Activated naive CD8-positive, alpha-beta T cell treated with anti-CD3 and anti-CD28 coated beads, Interleukin-2, amount 10 ng/mL, durations not matched to agents 7 days and 5 days (primary cell): Measurements from ENCODE around the gene LRFN5. TPM values are rescaled to one million over a fixed set of nuclear protein-coding genes. Genes with fewer than 3 reads are reported as not detected.
"Not testable (repeated sequence)": the region's sequence is repeated elsewhere in the genome, so short reads cannot be mapped to it uniquely, and the experiment has no call there.

ENCODE experiments used
- ATAC-seq: fragments of 150-1000 bp; cut with Tn5 transposase; one replicate; pipeline ENCODE4 v1.10.0; 2021; ENCODE audit warnings: low read depth, moderate library complexity
- POLR2A ChIA-PET: fragments of 350-600 bp; sonication (Branson Sonifier 250); formaldehyde crosslinking; loops from one replicate; lab custom pipeline; 2021; ENCODE audit warnings: antibody characterized with exemption; lab: Charles Lee
- DNase-seq: peaks from one replicate; pipeline ENCODE4 v3.0.0; 2021
- H3K27ac Mint-ChIP-seq: one replicate; pipeline ENCODE4 v1.8.0; 2022; ENCODE audit warnings: mild to moderate bottlenecking, mixed read lengths
- H3K27me3 Mint-ChIP-seq: one replicate; pipeline ENCODE4 v1.8.0; 2022; ENCODE audit warnings: mild to moderate bottlenecking, moderate library complexity, mixed read lengths
- H3K36me3 Mint-ChIP-seq: one replicate; pipeline ENCODE4 v1.8.0; 2021; ENCODE audit warnings: mild to moderate bottlenecking, mixed read lengths
- H3K4me1 Mint-ChIP-seq: one replicate; pipeline ENCODE4 v1.8.0; 2021; ENCODE audit warnings: mixed read lengths
- H3K4me3 Mint-ChIP-seq: one replicate; pipeline ENCODE4 v1.8.0; 2022; ENCODE audit warnings: mild to moderate bottlenecking, moderate library complexity, mixed read lengths
- H3K9me3 Mint-ChIP-seq: one replicate; pipeline ENCODE4 v1.8.0; 2021; ENCODE audit warnings: mixed read lengths
- total RNA-seq, 2 experiments: library from RNA; stranded (reverse); gene quantifications; one replicate each; pipeline ENCODE4 v1.2.3, GENCODE V29; 2021

The LRFN5 gene
- total RNA-seq, 2 experiments from 2014 or later, result not detected

DNA sequence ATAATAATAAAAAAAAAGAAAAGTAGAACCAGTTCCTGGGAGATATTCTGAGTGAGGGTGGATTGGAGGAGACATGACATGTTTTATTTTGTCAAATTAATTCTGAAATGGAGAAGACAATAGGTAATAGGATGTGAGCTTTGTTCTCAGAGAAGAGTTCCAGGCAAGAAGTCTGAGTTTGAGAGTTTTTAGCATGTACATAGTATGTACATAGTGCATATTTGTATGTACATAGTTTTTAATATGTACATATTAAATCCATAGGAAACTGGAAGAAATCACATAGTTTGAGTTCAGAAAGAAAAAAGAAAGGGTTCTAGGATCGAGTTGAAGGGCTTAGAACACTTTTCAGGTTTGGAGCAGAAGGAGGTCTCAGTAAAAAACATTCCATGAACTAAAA, 47.5 kb downstream of the LRFN5 start:
- Mint-ChIP-seq H3K4me3 (no peak overlapping the region), H3K27ac (no peak overlapping the region), H3K27me3 (no peaks in the 10 kb centered on the region), H3K36me3 (no peaks in the 10 kb centered on the region), H3K9me3 (no peaks in the 10 kb centered on the region), H3K4me1 (no peaks in the 10 kb centered on the region)
- POLR2A ChIA-PET, result no interaction called here
- no peak for ATAC-seq
- no peak for DNase-seq

DNA sequence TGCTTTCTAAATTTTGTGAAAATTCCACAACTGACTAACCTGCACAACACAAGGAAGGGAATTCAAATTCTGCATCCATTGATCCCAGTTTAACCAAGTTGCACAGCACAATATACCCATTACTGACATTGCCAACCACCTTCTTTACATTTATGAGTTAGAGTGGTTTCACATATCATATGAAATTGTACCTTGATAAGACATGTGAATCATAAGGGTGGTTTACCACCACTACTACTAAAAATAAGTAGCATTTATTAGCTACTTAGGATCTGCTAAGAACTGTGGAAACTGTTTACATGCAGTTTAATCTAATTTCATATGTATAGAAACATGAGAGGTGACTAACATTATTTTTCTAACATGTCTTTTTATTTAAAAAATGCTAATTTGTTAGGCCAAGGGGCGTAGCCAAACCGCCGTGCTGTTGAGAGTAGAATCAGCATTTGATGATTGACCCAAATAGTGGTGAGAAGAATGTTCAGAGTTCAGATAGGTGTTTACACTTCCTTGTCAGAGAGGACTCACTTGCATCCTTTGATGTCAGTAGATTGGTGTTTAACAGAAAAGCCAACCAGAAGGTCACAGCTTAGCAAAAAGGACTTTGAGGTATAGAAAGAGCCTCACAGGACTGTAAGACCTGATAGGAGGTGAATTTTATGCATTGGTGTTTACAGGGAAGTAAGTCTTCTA, 56.2 kb downstream of the LRFN5 start:
- Mint-ChIP-seq H3K27ac (no peak overlapping the region), H3K27me3 (no peaks in the 10 kb centered on the region), H3K9me3 (no peaks in the 10 kb centered on the region), H3K4me3 (no peak overlapping the region), H3K36me3 (no peaks in the 10 kb centered on the region), H3K4me1 (no peaks in the 10 kb centered on the region)
- POLR2A ChIA-PET, result no interaction called here
- DNase-seq (no peak), ATAC-seq (no peak)

DNA sequence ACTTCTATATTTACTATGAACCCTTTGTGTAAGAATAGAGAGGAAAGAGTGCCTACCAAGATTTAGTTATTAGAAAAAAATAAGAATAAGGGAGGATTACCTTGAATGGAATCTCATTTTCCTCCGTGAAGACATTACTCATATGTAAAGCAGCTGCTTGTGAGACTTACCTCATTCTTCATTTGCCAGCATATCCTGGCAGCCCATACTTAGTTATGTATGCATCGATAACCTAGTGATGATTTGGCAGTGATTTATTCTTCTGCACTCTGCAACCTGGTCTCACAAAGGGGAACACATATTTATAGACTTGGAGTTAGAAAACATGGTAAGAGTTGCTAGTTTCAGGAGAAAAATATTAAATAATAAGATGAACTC, 56.8 kb downstream of the LRFN5 start:
- H3K27me3 Mint-ChIP-seq, result no peaks in the 10 kb centered on the region
- H3K4me1 Mint-ChIP-seq, result no peaks in the 10 kb centered on the region
- H3K9me3 Mint-ChIP-seq, result no peaks in the 10 kb centered on the region
- DNase-seq (no peak), ATAC-seq (no peak)
- H3K4me3 Mint-ChIP-seq, result no peak overlapping the region
- no peaks in the 10 kb centered on the region for H3K36me3 Mint-ChIP-seq
- POLR2A ChIA-PET, result no interaction called here
- no peak overlapping the region for H3K27ac Mint-ChIP-seq

GRCh38 chr14:41666301-41666700, 59.6 kb downstream of the LRFN5 start:
- DNase-seq (no peak), ATAC-seq (no peak)
- no peaks in the 10 kb centered on the region for H3K4me1 Mint-ChIP-seq
- POLR2A ChIA-PET, result no interaction called here
- H3K9me3 Mint-ChIP-seq, result no peaks in the 10 kb centered on the region
- no peak overlapping the region for H3K27ac Mint-ChIP-seq
- H3K36me3 Mint-ChIP-seq, result no peaks in the 10 kb centered on the region
- no peaks in the 10 kb centered on the region for H3K27me3 Mint-ChIP-seq
- H3K4me3 Mint-ChIP-seq, result no peak overlapping the region

GRCh38 chr14:41668356-41668755, 61.7 kb downstream of the LRFN5 start:
- POLR2A ChIA-PET, result no interaction called here
- DNase-seq (no peak), ATAC-seq (no peak)
- Mint-ChIP-seq H3K4me1 (no peaks in the 10 kb centered on the region), H3K4me3 (no peak overlapping the region), H3K27ac (no peak overlapping the region), H3K36me3 (no peaks in the 10 kb centered on the region), H3K27me3 (no peaks in the 10 kb centered on the region), H3K9me3 (no peaks in the 10 kb centered on the region)

DNA sequence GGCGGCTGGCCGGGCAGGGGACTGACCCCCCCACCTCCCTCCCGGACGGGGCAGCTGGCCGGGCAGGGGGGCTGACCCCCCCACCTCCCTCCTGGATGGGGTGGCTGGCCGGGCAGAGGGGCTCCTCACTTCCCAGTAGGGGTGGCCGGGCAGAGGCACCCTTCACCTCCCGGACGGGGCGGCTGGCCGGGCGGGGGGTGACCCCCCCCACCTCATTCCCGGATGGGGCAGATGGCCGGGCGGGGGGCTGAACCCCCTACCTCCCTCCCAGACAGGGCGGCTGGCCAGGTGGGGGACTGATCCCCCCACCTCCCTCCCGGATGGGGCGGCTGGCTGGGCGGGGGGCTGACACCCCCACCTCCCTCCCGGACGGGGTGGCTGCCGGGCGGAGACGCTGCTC, 66.9 kb downstream of the LRFN5 start:
- H3K27me3 Mint-ChIP-seq, H3K36me3 Mint-ChIP-seq, H3K4me1 Mint-ChIP-seq, H3K9me3 Mint-ChIP-seq, H3K4me3 Mint-ChIP-seq, DNase-seq, ATAC-seq, H3K27ac Mint-ChIP-seq, POLR2A ChIA-PET: not testable (repeated sequence)

- H3K4me1 Mint-ChIP-seq, H3K9me3 Mint-ChIP-seq, ATAC-seq, H3K36me3 Mint-ChIP-seq, DNase-seq, H3K27me3 Mint-ChIP-seq, POLR2A ChIA-PET, H3K27ac Mint-ChIP-seq, H3K4me3 Mint-ChIP-seq: not testable (repeated sequence)
Measured at GRCh38 chr14:41674511-41674971, 67.9 kb downstream of the LRFN5 start.

DNA sequence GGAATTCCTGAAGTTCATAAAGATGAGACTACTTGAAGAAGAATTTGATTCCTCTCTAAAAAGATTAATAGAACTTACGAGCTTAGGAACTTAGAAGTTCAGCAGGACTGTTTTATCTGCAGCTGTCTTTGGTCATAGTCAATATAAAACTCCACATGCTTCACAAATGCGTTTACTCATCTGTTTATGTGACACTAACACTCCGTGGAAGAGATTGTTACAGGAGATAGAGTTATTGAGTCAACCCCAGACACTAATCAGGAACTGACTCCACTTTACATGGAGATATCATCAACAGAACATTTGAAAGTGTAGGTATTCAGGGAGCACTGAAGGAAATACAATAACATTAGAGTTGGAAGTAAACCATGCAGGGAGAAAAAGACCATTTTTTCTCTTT, 92.8 kb downstream of the LRFN5 start:
- no peaks in the 10 kb centered on the region for H3K27me3 Mint-ChIP-seq
- DNase-seq (no peak), ATAC-seq (no peak)
- no peak overlapping the region for H3K27ac Mint-ChIP-seq
- H3K36me3 Mint-ChIP-seq, result no peaks in the 10 kb centered on the region
- no peaks in the 10 kb centered on the region for H3K9me3 Mint-ChIP-seq
- POLR2A ChIA-PET, result no interaction called here
- no peak overlapping the region for H3K4me3 Mint-ChIP-seq
- H3K4me1 Mint-ChIP-seq, result no peaks in the 10 kb centered on the region

- POLR2A ChIA-PET, result no interaction called here
- DNase-seq (no peak), ATAC-seq (peak; percentile 79)
- Mint-ChIP-seq H3K4me1 (peaks cover 6% of the 10 kb centered on the region), H3K27me3 (peaks cover 5% of the 10 kb centered on the region), H3K27ac (no peak overlapping the region), H3K4me3 (no peak overlapping the region), H3K36me3 (no peaks in the 10 kb centered on the region), H3K9me3 (no peaks in the 10 kb centered on the region)
Measured at GRCh38 chr14:41718477-41719166, 111.9 kb downstream of the LRFN5 start.

- H3K4me1 Mint-ChIP-seq, result peaks cover 8% of the 10 kb centered on the region
- POLR2A ChIA-PET, result no interaction called here
- ATAC-seq (no peak), DNase-seq (no peak)
- H3K27ac Mint-ChIP-seq, result no peak overlapping the region
- H3K4me3 Mint-ChIP-seq, result no peak overlapping the region
- H3K27me3 Mint-ChIP-seq, result no peaks in the 10 kb centered on the region
- no peaks in the 10 kb centered on the region for H3K36me3 Mint-ChIP-seq
- H3K9me3 Mint-ChIP-seq, result peaks cover 9% of the 10 kb centered on the region
Measured at GRCh38 chr14:41739203-41739602, 132.5 kb downstream of the LRFN5 start.

DNA sequence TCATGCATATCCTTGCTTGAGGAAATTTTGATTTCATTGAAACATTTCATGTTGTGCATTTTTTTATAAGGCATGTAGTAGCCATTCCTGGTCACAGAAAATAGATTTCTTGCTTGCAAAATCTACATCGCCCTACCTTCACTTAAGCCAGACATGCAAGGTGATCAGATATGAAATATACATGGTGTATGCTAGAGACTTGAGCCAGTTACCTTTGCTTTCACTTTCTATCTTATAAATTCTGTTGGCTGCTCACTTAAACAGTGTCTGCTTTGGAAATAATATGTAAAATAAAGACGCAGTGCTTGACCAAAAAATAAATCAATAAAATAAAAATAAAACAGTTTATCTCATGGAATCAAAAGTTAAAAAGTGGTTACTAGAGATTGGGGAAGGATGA, 136.5 kb downstream of the LRFN5 start:
- POLR2A ChIA-PET, result no interaction called here

GRCh38 chr14:41749429-41749828, 142.8 kb downstream of the LRFN5 start:
- POLR2A ChIA-PET, result no interaction called here
- peaks cover 4% of the 10 kb centered on the region for H3K9me3 Mint-ChIP-seq
- peaks cover 3% of the 10 kb centered on the region for H3K36me3 Mint-ChIP-seq
- DNase-seq (no peak), ATAC-seq (peak; percentile 99)
- H3K4me1 Mint-ChIP-seq, result peaks cover 5% of the 10 kb centered on the region
- peak overlapping the region; percentile 71 for H3K27ac Mint-ChIP-seq
- peak overlapping the region; percentile 65 for H3K4me3 Mint-ChIP-seq
- no peaks in the 10 kb centered on the region for H3K27me3 Mint-ChIP-seq

More for the DNA sequence above, 136.5 kb downstream of the LRFN5 start:
- peak; percentile 50 for ATAC-seq
- Mint-ChIP-seq H3K4me1 (peaks cover 8% of the 10 kb centered on the region), H3K4me3 (no peak overlapping the region), H3K27ac (no peak overlapping the region), H3K36me3 (peaks cover 3% of the 10 kb centered on the region), H3K9me3 (peaks cover 6% of the 10 kb centered on the region), H3K27me3 (no peaks in the 10 kb centered on the region)
- DNase-seq, result no peak

DNA sequence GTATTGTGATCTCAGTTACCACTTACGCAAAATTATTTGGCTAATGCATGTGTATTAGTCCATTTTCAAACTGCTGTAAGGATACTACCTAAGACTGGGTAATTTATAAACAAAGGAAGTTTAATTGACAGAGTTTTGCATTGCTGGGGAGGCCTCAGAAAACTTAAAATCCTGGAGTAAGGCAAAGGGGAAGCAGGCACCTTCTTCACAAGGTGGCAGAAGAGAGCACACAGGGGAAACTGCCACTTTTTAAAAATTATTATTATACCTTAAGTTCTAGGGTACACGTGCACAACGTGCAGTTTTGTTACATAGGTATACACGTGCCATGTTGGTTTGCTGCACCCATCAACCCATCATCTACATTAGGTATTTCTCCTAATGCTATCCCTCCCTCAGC, 143.9 kb downstream of the LRFN5 start:
- H3K9me3 Mint-ChIP-seq, H3K4me1 Mint-ChIP-seq, H3K27ac Mint-ChIP-seq, ATAC-seq, H3K4me3 Mint-ChIP-seq, DNase-seq, H3K36me3 Mint-ChIP-seq, POLR2A ChIA-PET, H3K27me3 Mint-ChIP-seq: not testable (repeated sequence)

GRCh38 chr14:41758011-41758665, 151.5 kb downstream of the LRFN5 start:
- no peak for ATAC-seq
- H3K27me3 Mint-ChIP-seq, result no peaks in the 10 kb centered on the region
- no peaks in the 10 kb centered on the region for H3K4me1 Mint-ChIP-seq
- DNase-seq, result no peak
- no peaks in the 10 kb centered on the region for H3K9me3 Mint-ChIP-seq
- H3K36me3 Mint-ChIP-seq, result no peaks in the 10 kb centered on the region
- H3K4me3 Mint-ChIP-seq, result no peak overlapping the region
- H3K27ac Mint-ChIP-seq, result no peak overlapping the region
- POLR2A ChIA-PET, result no interaction called here
